ENCODE data around the gene SIRPB2. TPM values are rescaled to one million over a fixed set of nuclear protein-coding genes. Genes with fewer than 3 reads are reported as not detected.

The SIRPB2 gene
- total RNA-seq, 4 donors from 2014 or later, result 5.9 to 11.1 (median 8.3) TPM

GRCh38 chr20:1440024-1440423, 51.2 kb downstream of the SIRPB2 start:
- H3K9me3 ChIP-seq, result no peaks in the 10 kb centered on the region
- H3K4me3 ChIP-seq, result no peak overlapping the region
- TF ChIP-seq POLR2A (IDR thresholded peaks at IDR 0.05) (no peak), CTCF (IDR thresholded peaks at IDR 0.05) (no peak), POLR2AphosphoS5 (IDR thresholded peaks at IDR 0.05) (no peak), EP300 (IDR thresholded peaks at IDR 0.05) (no peak)
- H3K27me3 ChIP-seq, result no peaks in the 10 kb centered on the region
- H3K4me1 ChIP-seq, result no peaks in the 10 kb centered on the region
- no peak for ATAC-seq
- H3K36me3 ChIP-seq, result peaks cover 0 to 65% of the 10 kb centered on the region in 2 donors
- no peak overlapping the region for H3K27ac ChIP-seq
- 61 to 93% methylated on average over 3 of the region's 6 CpGs for WGBS, 2 donors (ENCODE audit: low coverage in 1 of 2)

DNA sequence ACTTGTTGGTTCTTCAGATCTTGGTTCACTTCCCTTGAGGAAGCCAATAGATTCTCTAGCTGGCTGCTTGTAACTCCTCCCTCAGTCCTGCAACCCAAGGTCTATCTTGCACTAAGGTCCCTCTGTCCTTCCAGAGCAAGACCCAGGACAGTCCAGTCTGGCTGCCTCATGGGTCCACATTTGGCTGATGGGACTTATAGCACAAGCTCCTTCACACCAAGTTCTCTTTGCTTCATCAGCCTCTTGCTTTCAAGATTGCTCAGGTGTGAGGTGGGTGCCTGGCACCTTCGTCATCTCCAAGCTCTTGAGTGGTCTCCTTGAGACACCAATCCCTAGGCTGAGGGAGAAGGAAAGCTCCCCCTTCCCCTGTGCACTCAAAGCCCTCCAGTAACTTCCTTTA, 52.9 kb downstream of the SIRPB2 start:
- Histone ChIP-seq H3K27ac (no peak overlapping the region), H3K27me3 (no peaks in the 10 kb centered on the region), H3K9me3 (no peaks in the 10 kb centered on the region), H3K4me1 (no peaks in the 10 kb centered on the region), H3K36me3 (peaks cover 0 to 50% of the 10 kb centered on the region in 2 donors), H3K4me3 (no peak overlapping the region)
- ATAC-seq, result no peak
- 15% methylated on average over 1 of the region's 1 CpG; no CpG with 5 or more reads in 1 of the 2 donors for WGBS, 2 donors (ENCODE audit: low coverage in 1 of 2)
- TF ChIP-seq CTCF (IDR thresholded peaks at IDR 0.05), result no peak
- TF ChIP-seq POLR2AphosphoS5 (IDR thresholded peaks at IDR 0.05), result no peak
- TF ChIP-seq EP300 (IDR thresholded peaks at IDR 0.05), result no peak
- no peak for TF ChIP-seq POLR2A (IDR thresholded peaks at IDR 0.05)

- 29 to 90% methylated on average over 1 to 5 of the region's 5 CpGs for WGBS, 2 donors (ENCODE audit: low coverage in 1 of 2)
- H3K4me3 ChIP-seq, result no peak overlapping the region
- TF ChIP-seq EP300 (IDR thresholded peaks at IDR 0.05), result no peak
- peak; percentile 68 to 86 (median 74) for TF ChIP-seq CTCF (IDR thresholded peaks at IDR 0.05)
- peaks cover 0 to 40% of the 10 kb centered on the region in 2 donors for H3K36me3 ChIP-seq
- no peaks in the 10 kb centered on the region for H3K4me1 ChIP-seq
- no peaks in the 10 kb centered on the region for H3K9me3 ChIP-seq
- no peak for ATAC-seq
- no peaks in the 10 kb centered on the region for H3K27me3 ChIP-seq
- no peak overlapping the region for H3K27ac ChIP-seq
Measured at GRCh38 chr20:1437235-1437904, 53.9 kb downstream of the SIRPB2 start.

DNA sequence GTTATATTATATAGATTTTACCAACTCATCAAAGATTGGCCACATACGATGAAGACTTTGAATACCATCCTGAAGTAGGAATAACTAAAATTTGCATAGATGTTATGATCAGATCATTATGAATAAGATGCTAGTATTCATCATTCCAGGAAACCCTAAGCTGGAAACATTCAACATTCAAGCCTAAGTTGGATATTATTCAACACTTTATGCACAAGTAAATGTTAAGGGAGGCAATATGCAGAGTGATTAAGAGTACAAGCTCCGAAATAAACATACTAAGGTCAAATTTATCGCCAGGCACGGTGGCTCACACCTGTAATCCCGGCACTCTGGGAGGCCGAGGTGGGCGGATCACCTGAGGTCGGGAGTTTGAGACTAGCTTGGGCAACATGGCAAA, 55.0 kb downstream of the SIRPB2 start:
- no peak overlapping the region for H3K27ac ChIP-seq
- H3K9me3 ChIP-seq, result no peaks in the 10 kb centered on the region
- no peaks in the 10 kb centered on the region for H3K4me1 ChIP-seq
- no peaks in the 10 kb centered on the region for H3K27me3 ChIP-seq
- TF ChIP-seq EP300 (IDR thresholded peaks at IDR 0.05) (no peak), POLR2AphosphoS5 (IDR thresholded peaks at IDR 0.05) (no peak), CTCF (IDR thresholded peaks at IDR 0.05) (no peak), POLR2A (IDR thresholded peaks at IDR 0.05) (no peak)
- WGBS, 2 donors (ENCODE audit: low coverage in 1 of 2), result 82 to 89% methylated on average over 8 of the region's 8 CpGs
- H3K36me3 ChIP-seq, result peaks cover 0 to 29% of the 10 kb centered on the region in 2 donors
- ATAC-seq, result no peak
- H3K4me3 ChIP-seq, result no peak overlapping the region

GRCh38 chr20:1435337-1435699, 55.9 kb downstream of the SIRPB2 start:
- no peaks in the 10 kb centered on the region for H3K27me3 ChIP-seq
- no peak overlapping the region for H3K27ac ChIP-seq
- peaks cover 0 to 20% of the 10 kb centered on the region in 2 donors for H3K36me3 ChIP-seq
- TF ChIP-seq POLR2A (IDR thresholded peaks at IDR 0.05), result no peak
- TF ChIP-seq EP300 (IDR thresholded peaks at IDR 0.05), result no peak
- TF ChIP-seq CTCF (IDR thresholded peaks at IDR 0.05), result no peak
- TF ChIP-seq POLR2AphosphoS5 (IDR thresholded peaks at IDR 0.05), result no peak
- H3K9me3 ChIP-seq, result no peaks in the 10 kb centered on the region
- no peak for ATAC-seq
- no peak overlapping the region for H3K4me3 ChIP-seq
- no peaks in the 10 kb centered on the region for H3K4me1 ChIP-seq

All from gastroesophageal sphincter (tissue), 4 donors.